OCI-LY1 (cell line): ENCODE results near the gene AQP5.

Experiments used
- H2AFZ ChIP-seq: fragments of 200-600 bp; sonication (generic), shearing (Covaris generic); 2 replicates; pipeline ENCODE4 v1.6.0; 2014; ENCODE audit warnings: antibody characterized with exemption, mild to moderate bottlenecking, low read length
- H3F3A ChIP-seq: fragments of 200-600 bp; sonication (generic), shearing (Covaris generic); 2 replicates; pipeline ENCODE4 v1.6.0; 2014; ENCODE audit warnings: mild to moderate bottlenecking, antibody characterized with exemption, low read length, moderate library complexity; ENCODE audit not compliant: insufficient read depth
- H3K27ac ChIP-seq: fragments of 200-600 bp; sonication (generic); 2 replicates; pipeline ENCODE4 v1.5.1; 2014; ENCODE audit warnings: low read length, mixed run types, mild to moderate bottlenecking, low read depth; ENCODE audit not compliant: poor library complexity, severe bottlenecking
- H3K27me3 ChIP-seq: fragments of 200-600 bp; sonication (generic); 2 replicates; pipeline ENCODE4 v1.6.0; 2014; ENCODE audit warnings: antibody characterized with exemption, mild to moderate bottlenecking, low read length, moderate library complexity; ENCODE audit not compliant: insufficient read depth
- H3K36me3 ChIP-seq: fragments of 200-600 bp; sonication (generic); 2 replicates; pipeline ENCODE4 v1.6.1; 2014; ENCODE audit warnings: mild to moderate bottlenecking, antibody characterized with exemption, low read length, moderate library complexity, mixed read lengths; ENCODE audit not compliant: insufficient read depth
- H3K4me1 ChIP-seq: fragments of 200-600 bp; sonication (generic); 2 replicates; pipeline ENCODE4 v1.5.1; 2014; ENCODE audit warnings: mild to moderate bottlenecking, low read length, moderate library complexity; ENCODE audit not compliant: insufficient read depth, severe bottlenecking
- H3K4me2 ChIP-seq: fragments of 200-600 bp; sonication (generic), shearing (Covaris generic); 2 replicates; pipeline ENCODE4 v1.6.1; 2014; ENCODE audit warnings: low read length
- H3K4me3 ChIP-seq: fragments of 200-600 bp; sonication (generic); 2 replicates; pipeline ENCODE4 v1.5.1; 2014; ENCODE audit warnings: low read length, low read depth, mild to moderate bottlenecking, mixed read lengths; ENCODE audit not compliant: poor library complexity, severe bottlenecking
- H3K79me2 ChIP-seq: fragments of 200-600 bp; shearing (Covaris generic); 2 replicates; pipeline ENCODE4 v1.6.1; 2016; ENCODE audit warnings: mixed run types, low read length, mixed read lengths; ENCODE audit not compliant: insufficient read depth
- H3K9ac ChIP-seq: fragments of 200-600 bp; sonication (generic), shearing (Covaris generic); 2 replicates; pipeline ENCODE4 v1.6.1; 2014; ENCODE audit warnings: mild to moderate bottlenecking, low read length, mixed read lengths
- H3K9me2 ChIP-seq: fragments of 200-600 bp; sonication (generic), shearing (Covaris generic); 2 replicates; pipeline ENCODE4 v1.6.1; 2014; ENCODE audit warnings: low read depth, mild to moderate bottlenecking, low read length, mixed read lengths
- H3K9me3 ChIP-seq: fragments of 200-600 bp; shearing (Covaris generic); 2 replicates; pipeline ENCODE4 v1.6.1; 2014; ENCODE audit warnings: low read length, mixed read lengths
- H4K20me1 ChIP-seq: fragments of 200-600 bp; sonication (generic), shearing (Covaris generic); 2 replicates; pipeline ENCODE4 v1.6.0; 2016; ENCODE audit warnings: mild to moderate bottlenecking, low read length; ENCODE audit not compliant: insufficient read depth
- EZH2 ChIP-seq: fragments of 200-600 bp; sonication (generic), shearing (Covaris generic); IDR thresholded peaks from 2 replicates; pipeline ENCODE4 v1.8.0; 2017; ENCODE audit warnings: borderline replicate concordance, mixed run types, mild to moderate bottlenecking, antibody characterized with exemption, low read length, moderate library complexity, mixed read lengths
- TF ChIP-seq, protein P1 (sequence below): fragments of 200-600 bp; sonication (generic), shearing (Covaris generic); IDR thresholded peaks from 2 replicates; pipeline ENCODE4 v1.5.1; 2017; ENCODE audit warnings: mild to moderate bottlenecking, antibody characterized with exemption, low read length, moderate library complexity, mixed read lengths

Gene AQP5

DNA sequence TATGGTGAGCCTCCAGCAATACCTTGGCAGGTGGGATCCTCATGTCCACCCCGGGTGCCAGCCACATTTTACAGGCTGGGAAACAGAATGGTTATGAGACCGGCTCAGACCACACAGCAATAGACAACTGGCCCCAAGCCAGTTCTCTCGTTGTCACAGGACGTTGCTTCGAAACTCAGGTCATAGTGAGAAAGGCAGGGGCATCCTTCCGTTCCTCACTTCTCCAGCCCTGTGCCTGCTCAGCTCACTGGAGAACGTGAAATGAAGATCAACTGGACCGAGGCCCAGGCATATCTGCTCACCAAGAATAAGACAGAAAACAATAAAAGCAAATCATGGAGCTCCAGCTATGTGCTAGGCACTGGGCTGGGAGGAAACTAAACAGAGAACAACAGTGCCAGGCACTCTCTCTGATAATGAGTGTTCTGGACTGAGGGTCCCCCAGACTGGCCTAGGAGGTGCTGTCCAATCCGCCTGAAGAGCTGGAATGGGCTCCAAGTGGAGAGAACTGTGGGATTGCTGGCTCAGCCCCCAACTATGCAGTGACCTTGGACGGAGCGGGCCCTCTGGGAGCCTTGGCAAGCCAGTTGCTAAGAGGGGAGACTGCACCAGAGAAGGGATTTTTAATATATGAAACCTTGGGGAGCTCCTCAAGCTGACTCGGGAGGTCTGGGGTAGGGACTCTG lies 39.2 kb upstream of the AQP5 start:
- Histone ChIP-seq H3K4me2 (no peak overlapping the region), H3K9ac (no peak overlapping the region), H3K27ac (no peak overlapping the region), H3K9me2 (no peaks in the 10 kb centered on the region), H3K27me3 (peaks cover 4% of the 10 kb centered on the region), H3K9me3 (no peaks in the 10 kb centered on the region), H3K79me2 (no peaks in the 10 kb centered on the region), H3K4me1 (no peaks in the 10 kb centered on the region), H3K36me3 (no peaks in the 10 kb centered on the region), H3K4me3 (no peak overlapping the region), H2AFZ (no peak overlapping the region), H3F3A (no peaks in the 10 kb centered on the region), H4K20me1 (no peaks in the 10 kb centered on the region)
- TF ChIP-seq EZH2: no peak
- TF ChIP-seq, protein P1, sequence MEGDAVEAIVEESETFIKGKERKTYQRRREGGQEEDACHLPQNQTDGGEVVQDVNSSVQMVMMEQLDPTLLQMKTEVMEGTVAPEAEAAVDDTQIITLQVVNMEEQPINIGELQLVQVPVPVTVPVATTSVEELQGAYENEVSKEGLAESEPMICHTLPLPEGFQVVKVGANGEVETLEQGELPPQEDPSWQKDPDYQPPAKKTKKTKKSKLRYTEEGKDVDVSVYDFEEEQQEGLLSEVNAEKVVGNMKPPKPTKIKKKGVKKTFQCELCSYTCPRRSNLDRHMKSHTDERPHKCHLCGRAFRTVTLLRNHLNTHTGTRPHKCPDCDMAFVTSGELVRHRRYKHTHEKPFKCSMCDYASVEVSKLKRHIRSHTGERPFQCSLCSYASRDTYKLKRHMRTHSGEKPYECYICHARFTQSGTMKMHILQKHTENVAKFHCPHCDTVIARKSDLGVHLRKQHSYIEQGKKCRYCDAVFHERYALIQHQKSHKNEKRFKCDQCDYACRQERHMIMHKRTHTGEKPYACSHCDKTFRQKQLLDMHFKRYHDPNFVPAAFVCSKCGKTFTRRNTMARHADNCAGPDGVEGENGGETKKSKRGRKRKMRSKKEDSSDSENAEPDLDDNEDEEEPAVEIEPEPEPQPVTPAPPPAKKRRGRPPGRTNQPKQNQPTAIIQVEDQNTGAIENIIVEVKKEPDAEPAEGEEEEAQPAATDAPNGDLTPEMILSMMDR: no peak

DNA sequence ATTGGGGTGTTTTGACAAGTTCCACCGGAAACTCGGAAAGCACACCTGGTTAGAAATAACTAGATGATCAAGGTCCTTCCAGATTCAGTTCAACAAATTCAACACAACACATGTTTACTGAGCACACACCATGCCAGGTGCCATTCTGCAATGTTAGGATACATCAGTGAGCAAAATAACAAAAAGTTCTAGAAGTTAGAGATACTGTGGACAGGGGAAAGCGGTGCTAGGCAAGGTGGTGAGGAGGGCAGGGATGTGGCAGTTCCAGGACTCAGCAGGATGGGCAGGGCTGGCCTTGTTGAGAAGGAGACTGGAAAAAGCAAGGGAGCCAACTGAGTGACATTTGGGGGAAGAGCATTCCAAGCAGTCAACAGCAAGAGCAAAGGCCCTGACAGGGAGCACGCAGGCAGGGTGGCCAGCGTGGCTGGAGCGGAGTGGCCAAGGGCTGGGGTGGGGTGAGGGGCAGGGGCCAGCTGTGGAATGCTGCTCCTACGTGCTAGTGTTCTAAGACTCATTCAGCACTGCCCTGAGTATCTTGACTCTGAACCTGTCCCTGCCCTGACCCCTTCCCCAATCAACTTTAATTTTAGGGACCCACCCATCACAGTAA lies 38.5 kb upstream of the AQP5 start:
- Histone ChIP-seq H3K27ac (no peak overlapping the region), H3K4me2 (no peak overlapping the region), H4K20me1 (no peaks in the 10 kb centered on the region), H3K36me3 (no peaks in the 10 kb centered on the region), H2AFZ (no peak overlapping the region), H3K4me3 (no peak overlapping the region), H3K9ac (no peak overlapping the region), H3K79me2 (no peaks in the 10 kb centered on the region), H3K9me3 (no peaks in the 10 kb centered on the region), H3K27me3 (peaks cover 3% of the 10 kb centered on the region), H3F3A (no peaks in the 10 kb centered on the region), H3K4me1 (no peaks in the 10 kb centered on the region), H3K9me2 (no peaks in the 10 kb centered on the region)
- TF ChIP-seq EZH2: no peak
- TF ChIP-seq, protein P1: no peak

DNA sequence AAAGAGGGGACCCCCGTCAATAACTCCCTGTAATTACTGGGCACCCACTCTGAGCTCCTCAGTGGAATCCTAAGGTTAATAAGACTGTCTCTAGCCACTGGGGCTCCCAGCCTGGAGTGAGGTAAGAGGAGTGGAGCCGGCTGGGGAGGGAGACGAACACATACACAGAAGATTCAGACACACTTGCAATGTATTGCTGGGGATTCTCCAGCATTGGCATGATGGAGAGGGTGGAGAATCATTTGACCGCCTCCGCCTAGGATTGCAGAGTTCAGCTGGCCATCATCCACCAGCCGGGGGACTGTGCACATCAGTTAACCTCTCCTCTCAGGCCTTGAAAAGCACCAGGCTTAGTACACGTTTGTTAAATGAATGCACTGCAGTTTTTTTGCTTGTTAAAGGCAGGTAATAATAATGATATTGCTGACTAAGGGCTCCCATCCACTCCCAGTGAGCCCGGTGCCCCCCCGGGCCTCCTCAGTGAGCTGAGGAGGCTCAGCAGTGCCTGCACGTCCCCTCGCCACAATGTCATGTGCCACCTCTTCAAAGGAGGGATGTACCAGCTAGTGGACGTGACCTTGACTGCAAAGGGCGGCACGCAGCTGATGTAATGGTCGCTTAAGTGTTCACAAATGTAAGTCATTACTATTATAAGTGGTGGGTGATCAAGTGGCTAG lies 37.7 kb upstream of the AQP5 start:
- Histone ChIP-seq H4K20me1 (no peaks in the 10 kb centered on the region), H3K27me3 (peaks cover 3% of the 10 kb centered on the region), H3K4me1 (no peaks in the 10 kb centered on the region), H3K27ac (no peak overlapping the region), H3K36me3 (no peaks in the 10 kb centered on the region), H3K79me2 (no peaks in the 10 kb centered on the region), H3F3A (no peaks in the 10 kb centered on the region), H3K4me2 (no peak overlapping the region), H2AFZ (no peak overlapping the region), H3K9ac (no peak overlapping the region), H3K9me3 (no peaks in the 10 kb centered on the region), H3K9me2 (no peaks in the 10 kb centered on the region), H3K4me3 (no peak overlapping the region)
- TF ChIP-seq EZH2: no peak
- TF ChIP-seq, protein P1: no peak
